ENCODE results near the gene CSDE1. TPM values are rescaled to one million over a fixed set of nuclear protein-coding genes. Genes with fewer than 3 reads are reported as not detected.
"Not testable (repeated sequence)": the region's sequence is repeated elsewhere in the genome, so short reads cannot be mapped to it uniquely, and the experiment has no call there.

The CSDE1 gene
- total and polyA plus RNA-seq, 2 experiments from 2014 or later = 190 to 512 TPM

DNA sequence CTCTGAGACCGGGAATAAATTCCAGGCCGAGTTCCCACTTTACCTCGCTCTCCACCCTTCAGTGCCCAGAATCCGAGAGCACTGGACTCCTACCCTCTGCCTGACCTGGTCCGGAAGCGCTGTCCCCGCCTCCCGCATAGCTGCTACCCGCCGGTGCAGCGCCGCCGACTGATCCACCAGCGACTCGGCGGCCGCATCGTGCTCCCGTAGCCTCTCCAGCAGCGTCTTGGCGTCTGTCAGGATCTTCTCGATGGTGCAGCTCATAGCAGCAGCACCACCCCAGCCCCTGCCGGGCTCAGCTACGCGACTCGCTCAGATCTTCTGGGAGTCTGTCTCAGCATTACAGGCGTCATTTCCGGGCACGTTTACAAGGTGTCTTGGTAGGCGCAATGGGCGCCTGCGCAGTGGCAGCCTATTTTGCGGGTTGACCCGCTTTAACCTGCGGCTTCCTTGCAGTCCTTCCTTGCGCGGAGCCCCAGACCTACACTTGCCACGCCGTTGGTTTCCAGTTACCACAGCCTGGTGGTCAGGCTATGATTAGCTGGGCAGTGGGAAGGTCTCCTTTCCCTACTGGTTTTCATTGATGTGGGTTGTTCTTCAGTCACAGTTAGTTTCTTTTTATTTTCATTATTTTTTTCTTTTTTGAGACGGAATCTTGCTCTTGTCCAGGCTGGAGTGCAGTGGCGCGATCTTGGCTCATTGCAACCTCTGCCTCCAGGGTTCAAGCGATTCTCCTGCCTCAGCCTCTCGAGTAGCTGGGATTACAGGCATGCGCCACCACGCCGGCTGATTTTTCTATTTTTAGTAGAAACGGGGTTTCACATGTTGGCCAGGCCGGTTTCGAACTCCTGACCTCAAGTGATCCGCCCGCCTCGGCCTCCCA lies 22.8 kb upstream of the CSDE1 start, which contains the start of gene SIKE1:
Gene SIKE1 (minus strand): TSS at position 342 of the 883 bp plus-strand sequence. CDS start 78 bp downstream, at position 264.
- Histone ChIP-seq H3K9me3 (ENCODE audit: low read depth) (no peaks in the 10 kb centered on the region), H3K4me3 (peak within 1 kb of the TSS; percentile 62), H3K4me1 (ENCODE audit: low read depth) (peaks cover 10% of the 10 kb centered on the region), H3K27me3 (peaks cover 23% of the 10 kb centered on the region), H3K27ac (peak within 1 kb of the TSS; percentile 93), H3K36me3 (peaks cover 13% of the 10 kb centered on the region)
- TF ChIP-seq CTCF (IDR thresholded peaks at IDR 0.05; ENCODE audit: low read depth, low read length) = peak; percentile 12
- DNase-seq (ENCODE audit: low read depth in 1 of 2, low spot score in 1 of 2) = peak; percentile 96 to 97

GRCh38 chr1:114779722-114780121 lies 21.9 kb upstream of the CSDE1 start:
- no peak for TF ChIP-seq CTCF (IDR thresholded peaks at IDR 0.05; ENCODE audit: low read depth, low read length)
- peaks cover 10% of the 10 kb centered on the region for H3K4me1 ChIP-seq (ENCODE audit: low read depth)
- peaks cover 14% of the 10 kb centered on the region for H3K36me3 ChIP-seq
- peak overlapping the region; percentile 93 for H3K27ac ChIP-seq
- peaks cover 23% of the 10 kb centered on the region for H3K27me3 ChIP-seq
- DNase-seq (ENCODE audit: low read depth in 1 of 2, low spot score in 1 of 2) = no peak
- H3K9me3 ChIP-seq (ENCODE audit: low read depth) = no peaks in the 10 kb centered on the region
- H3K4me3 ChIP-seq = peak overlapping the region; percentile 62

- DNase-seq (ENCODE audit: low read depth in 1 of 2, low spot score in 1 of 2) = not testable (repeated sequence)
These were observed 18.9 kb upstream of the CSDE1 start for GRCh38 chr1:114776726-114777125.

GRCh38 chr1:114771992-114772391 lies 14.2 kb upstream of the CSDE1 start:
- no peak for TF ChIP-seq CTCF (IDR thresholded peaks at IDR 0.05; ENCODE audit: low read depth, low read length)
- no peak for DNase-seq (ENCODE audit: low read depth in 1 of 2, low spot score in 1 of 2)
- Histone ChIP-seq H3K4me3 (no peak overlapping the region), H3K27ac (no peak overlapping the region), H3K27me3 (no peaks in the 10 kb centered on the region), H3K9me3 (ENCODE audit: low read depth) (no peaks in the 10 kb centered on the region), H3K4me1 (ENCODE audit: low read depth) (no peaks in the 10 kb centered on the region), H3K36me3 (peaks cover 46% of the 10 kb centered on the region)

More at GRCh38 chr1:114776726-114777125, 18.9 kb upstream of the CSDE1 start:
- not testable (repeated sequence) for H3K4me3 ChIP-seq; H3K9me3 ChIP-seq (ENCODE audit: low read depth); H3K27ac ChIP-seq; H3K27me3 ChIP-seq; H3K4me1 ChIP-seq (ENCODE audit: low read depth)
- peaks cover 36% of the 10 kb centered on the region for H3K36me3 ChIP-seq

DNA sequence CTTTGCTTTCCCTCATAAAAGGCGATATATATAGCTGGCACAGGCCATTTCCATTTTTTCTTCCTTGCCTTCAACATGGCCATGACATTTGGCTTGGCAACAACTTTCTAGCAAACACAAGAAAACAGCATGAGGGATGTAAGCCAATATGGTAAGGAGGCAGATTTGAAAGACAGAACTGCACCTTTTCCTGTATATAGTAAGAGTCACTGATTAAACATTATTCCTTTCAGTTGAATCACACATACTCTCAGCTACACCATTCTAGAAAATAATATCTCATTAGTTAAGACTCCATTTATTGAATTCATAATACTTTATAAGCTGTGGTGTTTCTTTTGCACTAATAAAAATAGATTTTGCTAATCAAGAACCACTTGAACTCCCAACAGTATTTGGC lies 13.2 kb upstream of the CSDE1 start:
- DNase-seq (ENCODE audit: low read depth in 1 of 2, low spot score in 1 of 2) = no peak
- no peak overlapping the region for H3K4me3 ChIP-seq
- no peaks in the 10 kb centered on the region for H3K4me1 ChIP-seq (ENCODE audit: low read depth)
- H3K27me3 ChIP-seq = no peaks in the 10 kb centered on the region
- peaks cover 42% of the 10 kb centered on the region for H3K36me3 ChIP-seq
- no peak for TF ChIP-seq CTCF (IDR thresholded peaks at IDR 0.05; ENCODE audit: low read depth, low read length)
- no peak overlapping the region for H3K27ac ChIP-seq
- H3K9me3 ChIP-seq (ENCODE audit: low read depth) = no peaks in the 10 kb centered on the region

GRCh38 chr1:114764689-114765088 lies 6.9 kb upstream of the CSDE1 start:
- H3K4me1 ChIP-seq (ENCODE audit: low read depth) = no peaks in the 10 kb centered on the region
- peaks cover under 1% of the 10 kb centered on the region for H3K36me3 ChIP-seq
- H3K27ac ChIP-seq = no peak overlapping the region
- H3K4me3 ChIP-seq = no peak overlapping the region
- no peaks in the 10 kb centered on the region for H3K27me3 ChIP-seq
- TF ChIP-seq CTCF (IDR thresholded peaks at IDR 0.05; ENCODE audit: low read depth, low read length) = no peak
- DNase-seq (ENCODE audit: low read depth in 1 of 2, low spot score in 1 of 2) = no peak
- H3K9me3 ChIP-seq (ENCODE audit: low read depth) = no peaks in the 10 kb centered on the region

Data from cardiac muscle cell (in vitro differentiated cells and primary cell).